Neural progenitor cell (in vitro differentiated cells): ENCODE measurements around the gene NNMT.

Experiments
- CTCF ChIP-seq: fragments of 200-600 bp; sonication (generic); IDR thresholded peaks from 2 replicates; pipeline ENCODE4 v1.5.1; 2017; ENCODE audit warnings: antibody characterized with exemption, mild to moderate bottlenecking
- EZH2 ChIP-seq: fragments of 200-600 bp; sonication (generic); IDR thresholded peaks from 2 replicates; pipeline ENCODE4 v1.6.1; 2017; ENCODE audit warnings: antibody characterized with exemption, mild to moderate bottlenecking, moderate library complexity
- EZH2phosphoT487 ChIP-seq: fragments of 200-600 bp; sonication (generic); IDR thresholded peaks from 2 replicates; pipeline ENCODE4 v1.6.1; 2017; ENCODE audit warnings: antibody characterized with exemption

GRCh38 chr11:114297806-114298709 is 1.9 kb downstream of the NNMT start:
- TF ChIP-seq CTCF, result no peak
- no peak for TF ChIP-seq EZH2
- TF ChIP-seq EZH2phosphoT487, result no peak
